Measurements from ENCODE around the gene ADARB2. TPM values are rescaled to one million over a fixed set of nuclear protein-coding genes. Genes with fewer than 3 reads are reported as not detected.
A peak's percentile ranks its signal among the peaks of the same experiment; 100 is the strongest.

Gene ADARB2
- total RNA-seq, 1 donor from 2014 or later, result 38.7 TPM

DNA sequence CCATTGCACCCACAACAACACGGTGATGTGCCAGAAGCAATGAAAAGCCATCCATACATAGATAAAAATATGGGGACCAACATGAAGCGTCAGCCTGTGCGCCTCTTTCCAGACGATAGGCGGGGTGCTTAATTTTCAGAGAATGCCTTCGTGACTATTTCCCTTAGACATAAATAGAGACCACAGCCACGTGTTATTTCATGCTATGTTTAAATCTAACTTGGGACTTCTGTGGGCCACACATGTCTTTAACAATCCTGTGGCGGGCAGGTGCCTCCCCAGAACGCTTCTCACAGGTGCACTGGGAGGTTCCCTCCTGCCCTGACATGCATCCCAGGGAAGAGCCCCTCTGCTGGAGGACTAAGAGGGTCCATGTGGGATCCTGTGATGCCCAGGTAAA, 259.7 kb downstream of the ADARB2 start:
- Mint-ChIP-seq H3K27ac (ENCODE audit: unreplicated experiment) (no peak overlapping the region), H3K27me3 (ENCODE audit: unreplicated experiment) (peaks cover 16% of the 10 kb centered on the region), H3K36me3 (ENCODE audit: unreplicated experiment) (no peaks in the 10 kb centered on the region), H3K4me3 (ENCODE audit: unreplicated experiment) (no peak overlapping the region), H3K9me3 (ENCODE audit: unreplicated experiment) (peaks cover 7% of the 10 kb centered on the region), H3K4me1 (ENCODE audit: unreplicated experiment) (no peaks in the 10 kb centered on the region)
- peak; percentile 57 for DNase-seq (ENCODE audit: extremely low spot score, unreplicated experiment)
- TF ChIP-seq, protein P1, sequence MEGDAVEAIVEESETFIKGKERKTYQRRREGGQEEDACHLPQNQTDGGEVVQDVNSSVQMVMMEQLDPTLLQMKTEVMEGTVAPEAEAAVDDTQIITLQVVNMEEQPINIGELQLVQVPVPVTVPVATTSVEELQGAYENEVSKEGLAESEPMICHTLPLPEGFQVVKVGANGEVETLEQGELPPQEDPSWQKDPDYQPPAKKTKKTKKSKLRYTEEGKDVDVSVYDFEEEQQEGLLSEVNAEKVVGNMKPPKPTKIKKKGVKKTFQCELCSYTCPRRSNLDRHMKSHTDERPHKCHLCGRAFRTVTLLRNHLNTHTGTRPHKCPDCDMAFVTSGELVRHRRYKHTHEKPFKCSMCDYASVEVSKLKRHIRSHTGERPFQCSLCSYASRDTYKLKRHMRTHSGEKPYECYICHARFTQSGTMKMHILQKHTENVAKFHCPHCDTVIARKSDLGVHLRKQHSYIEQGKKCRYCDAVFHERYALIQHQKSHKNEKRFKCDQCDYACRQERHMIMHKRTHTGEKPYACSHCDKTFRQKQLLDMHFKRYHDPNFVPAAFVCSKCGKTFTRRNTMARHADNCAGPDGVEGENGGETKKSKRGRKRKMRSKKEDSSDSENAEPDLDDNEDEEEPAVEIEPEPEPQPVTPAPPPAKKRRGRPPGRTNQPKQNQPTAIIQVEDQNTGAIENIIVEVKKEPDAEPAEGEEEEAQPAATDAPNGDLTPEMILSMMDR (IDR thresholded peaks at IDR 0.05), result no peak

DNA sequence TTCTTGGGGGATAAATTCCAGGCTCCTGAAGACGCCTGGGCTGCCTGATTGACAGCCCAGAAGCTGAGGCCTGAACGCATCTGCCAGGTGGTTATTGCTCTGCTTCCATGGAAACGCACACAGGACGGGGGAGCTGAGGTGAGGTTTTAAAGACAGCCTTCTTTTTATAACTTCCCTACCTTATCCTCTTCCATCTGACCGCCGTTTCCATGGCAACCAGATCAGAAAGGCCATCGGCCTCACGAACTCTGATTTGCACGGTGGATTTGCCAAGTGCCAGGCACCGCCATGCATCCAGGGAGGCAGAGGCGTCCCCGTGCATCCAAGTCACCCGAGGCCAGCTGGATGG, 260.9 kb downstream of the ADARB2 start:
- Mint-ChIP-seq H3K4me1 (ENCODE audit: unreplicated experiment) (no peaks in the 10 kb centered on the region), H3K36me3 (ENCODE audit: unreplicated experiment) (no peaks in the 10 kb centered on the region), H3K9me3 (ENCODE audit: unreplicated experiment) (peaks cover 7% of the 10 kb centered on the region), H3K27ac (ENCODE audit: unreplicated experiment) (no peak overlapping the region), H3K27me3 (ENCODE audit: unreplicated experiment) (peaks cover 7% of the 10 kb centered on the region), H3K4me3 (ENCODE audit: unreplicated experiment) (no peak overlapping the region)
- DNase-seq (ENCODE audit: extremely low spot score, unreplicated experiment), result no peak
- TF ChIP-seq, protein P1 (IDR thresholded peaks at IDR 0.05), result no peak

DNA sequence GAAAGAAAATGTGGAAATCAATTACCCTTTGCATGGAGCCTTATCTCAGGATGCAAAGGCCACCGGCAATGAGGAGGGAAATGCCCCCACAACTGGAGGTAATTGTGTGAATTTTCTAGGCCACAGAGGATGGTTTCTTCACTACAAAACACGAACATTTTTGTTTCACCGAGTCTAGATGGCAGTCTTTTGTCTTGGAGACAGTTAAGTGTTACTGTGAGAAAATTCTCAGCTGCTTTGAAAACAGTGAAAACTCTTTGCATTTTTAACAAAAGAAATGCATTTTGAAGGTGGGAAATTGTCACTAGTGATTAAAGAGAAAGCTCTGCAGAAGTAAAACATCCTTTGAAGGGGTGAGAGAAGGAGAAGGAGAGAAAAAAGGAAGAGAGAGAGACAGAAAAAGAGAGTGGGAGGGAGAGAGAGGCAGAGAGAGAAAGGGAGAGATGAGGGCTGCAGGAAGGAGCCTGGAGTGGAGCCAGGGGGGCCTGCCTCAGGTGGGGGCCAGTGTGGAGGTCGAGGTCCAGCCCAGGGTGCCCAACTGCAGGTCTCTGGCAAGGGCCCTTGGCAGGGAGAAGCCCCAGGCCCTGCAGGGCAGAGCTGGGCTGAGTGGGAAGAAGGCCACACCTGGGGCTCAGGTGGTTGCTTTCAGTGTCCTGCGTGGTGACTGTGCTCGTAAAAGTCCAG, 261.4 kb downstream of the ADARB2 start:
- Mint-ChIP-seq H3K9me3 (ENCODE audit: unreplicated experiment) (peaks cover 5% of the 10 kb centered on the region), H3K27ac (ENCODE audit: unreplicated experiment) (no peak overlapping the region), H3K4me3 (ENCODE audit: unreplicated experiment) (no peak overlapping the region), H3K36me3 (ENCODE audit: unreplicated experiment) (no peaks in the 10 kb centered on the region), H3K4me1 (ENCODE audit: unreplicated experiment) (no peaks in the 10 kb centered on the region), H3K27me3 (ENCODE audit: unreplicated experiment) (peaks cover 2% of the 10 kb centered on the region)
- TF ChIP-seq, protein P1 (IDR thresholded peaks at IDR 0.05), result no peak
- DNase-seq (ENCODE audit: extremely low spot score, unreplicated experiment), result no peak

DNA sequence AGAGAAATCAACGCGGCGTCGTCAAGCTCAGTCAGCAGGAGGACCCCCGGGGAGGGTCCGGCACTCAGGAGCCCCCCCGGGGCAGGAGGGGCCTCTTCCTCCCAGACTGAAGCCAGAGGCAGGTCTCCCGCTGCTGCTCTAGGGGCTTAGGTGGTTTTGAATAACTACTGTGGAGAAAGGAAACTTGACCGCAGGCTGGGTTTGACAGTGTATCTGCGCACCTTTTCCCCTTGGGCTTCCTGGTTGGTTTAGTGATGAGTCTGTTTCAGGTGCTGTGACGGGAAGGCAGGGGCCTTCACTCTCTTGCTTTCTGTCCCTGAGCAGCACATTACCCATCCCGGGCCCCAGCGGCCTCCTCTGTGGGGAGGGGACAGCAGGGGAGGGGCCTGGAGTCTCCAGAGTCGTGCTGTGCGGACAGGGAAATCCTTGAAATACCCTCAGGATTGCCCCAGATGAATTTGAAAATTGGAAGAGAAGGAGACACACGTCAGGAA, 262.2 kb downstream of the ADARB2 start:
- H3K27ac Mint-ChIP-seq (ENCODE audit: unreplicated experiment), result no peak overlapping the region
- no peaks in the 10 kb centered on the region for H3K36me3 Mint-ChIP-seq (ENCODE audit: unreplicated experiment)
- no peaks in the 10 kb centered on the region for H3K4me1 Mint-ChIP-seq (ENCODE audit: unreplicated experiment)
- DNase-seq (ENCODE audit: extremely low spot score, unreplicated experiment), result no peak
- H3K9me3 Mint-ChIP-seq (ENCODE audit: unreplicated experiment), result peaks cover 4% of the 10 kb centered on the region
- H3K27me3 Mint-ChIP-seq (ENCODE audit: unreplicated experiment), result peaks cover 3% of the 10 kb centered on the region
- TF ChIP-seq, protein P1 (IDR thresholded peaks at IDR 0.05), result no peak
- no peak overlapping the region for H3K4me3 Mint-ChIP-seq (ENCODE audit: unreplicated experiment)

DNA sequence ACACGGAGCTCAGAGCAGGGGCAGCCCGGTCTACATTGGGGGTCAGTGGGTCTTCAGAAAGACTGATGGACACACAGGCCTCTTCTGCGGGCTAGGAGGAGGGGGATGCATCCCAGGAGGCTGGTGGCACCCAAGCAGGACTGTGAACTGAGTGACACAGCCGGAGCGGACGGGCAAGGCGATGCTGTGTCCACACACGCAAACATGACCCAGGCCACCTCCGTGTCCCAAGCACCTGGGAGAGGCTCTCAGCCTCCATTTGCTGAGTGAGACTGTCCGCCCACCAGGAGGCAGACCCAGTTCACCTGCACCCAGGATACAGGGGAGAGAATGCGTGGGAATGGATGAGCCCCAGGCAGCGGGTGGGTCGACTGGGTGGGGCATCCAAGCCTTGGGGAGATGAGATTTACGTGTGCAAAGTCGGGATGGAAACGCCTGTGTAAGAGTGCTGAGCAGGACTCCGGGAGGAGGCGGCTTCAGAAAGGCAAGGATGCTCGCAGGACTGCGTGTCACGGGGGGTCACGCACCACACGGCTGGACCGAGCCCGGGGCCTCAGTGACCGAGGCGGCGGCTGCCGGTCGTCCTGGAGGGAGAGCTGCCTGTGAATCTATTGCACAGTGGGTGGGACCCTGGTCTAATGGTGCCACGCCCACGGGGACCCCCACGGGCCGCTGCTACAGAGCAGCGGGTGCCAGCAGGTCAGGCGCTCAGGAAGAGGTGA, 262.8 kb downstream of the ADARB2 start:
- Mint-ChIP-seq H3K27ac (ENCODE audit: unreplicated experiment) (no peak overlapping the region), H3K27me3 (ENCODE audit: unreplicated experiment) (peaks cover 6% of the 10 kb centered on the region), H3K36me3 (ENCODE audit: unreplicated experiment) (no peaks in the 10 kb centered on the region), H3K9me3 (ENCODE audit: unreplicated experiment) (peaks cover 4% of the 10 kb centered on the region), H3K4me1 (ENCODE audit: unreplicated experiment) (no peaks in the 10 kb centered on the region), H3K4me3 (ENCODE audit: unreplicated experiment) (no peak overlapping the region)
- TF ChIP-seq, protein P1 (IDR thresholded peaks at IDR 0.05), result no peak
- no peak for DNase-seq (ENCODE audit: extremely low spot score, unreplicated experiment)
